OCI-LY3 (cell line): Measurements from ENCODE around the gene TGFBRAP1.
"Not testable (repeated sequence)": the region's sequence is repeated elsewhere in the genome, so short reads cannot be mapped to it uniquely, and the experiment has no call there.

Experiments
- EZH2phosphoT487 ChIP-seq: fragments of 200-600 bp; shearing (Covaris generic); IDR thresholded peaks from 2 replicates; pipeline ENCODE4 v1.6.1; 2018; ENCODE audit warnings: antibody characterized with exemption, mixed run types, low read depth
- TF ChIP-seq, protein P1 (sequence below): fragments of 200-600, 300-600 bp; sonication (generic); IDR thresholded peaks from 2 replicates; pipeline ENCODE4 v1.5.1; 2014; ENCODE audit warnings: antibody characterized with exemption, low read length, low read depth

GRCh38 chr2:105251016-105251648 is 78.4 kb downstream of the TGFBRAP1 start:
- TF ChIP-seq EZH2phosphoT487: not testable (repeated sequence)
- TF ChIP-seq, protein P1, sequence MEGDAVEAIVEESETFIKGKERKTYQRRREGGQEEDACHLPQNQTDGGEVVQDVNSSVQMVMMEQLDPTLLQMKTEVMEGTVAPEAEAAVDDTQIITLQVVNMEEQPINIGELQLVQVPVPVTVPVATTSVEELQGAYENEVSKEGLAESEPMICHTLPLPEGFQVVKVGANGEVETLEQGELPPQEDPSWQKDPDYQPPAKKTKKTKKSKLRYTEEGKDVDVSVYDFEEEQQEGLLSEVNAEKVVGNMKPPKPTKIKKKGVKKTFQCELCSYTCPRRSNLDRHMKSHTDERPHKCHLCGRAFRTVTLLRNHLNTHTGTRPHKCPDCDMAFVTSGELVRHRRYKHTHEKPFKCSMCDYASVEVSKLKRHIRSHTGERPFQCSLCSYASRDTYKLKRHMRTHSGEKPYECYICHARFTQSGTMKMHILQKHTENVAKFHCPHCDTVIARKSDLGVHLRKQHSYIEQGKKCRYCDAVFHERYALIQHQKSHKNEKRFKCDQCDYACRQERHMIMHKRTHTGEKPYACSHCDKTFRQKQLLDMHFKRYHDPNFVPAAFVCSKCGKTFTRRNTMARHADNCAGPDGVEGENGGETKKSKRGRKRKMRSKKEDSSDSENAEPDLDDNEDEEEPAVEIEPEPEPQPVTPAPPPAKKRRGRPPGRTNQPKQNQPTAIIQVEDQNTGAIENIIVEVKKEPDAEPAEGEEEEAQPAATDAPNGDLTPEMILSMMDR: not testable (repeated sequence)
